Measurements from ENCODE around the gene ALG14. TPM values are rescaled to one million over a fixed set of nuclear protein-coding genes. Genes with fewer than 3 reads are reported as not detected.
"Not testable (repeated sequence)": the region's sequence is repeated elsewhere in the genome, so short reads cannot be mapped to it uniquely, and the experiment has no call there.

ALG14 gene
- total RNA-seq, 1 donor from 2014 or later: 3.7 TPM

- DNase-seq (ENCODE audit: low spot score in 2 of 2): no peak
- FAIRE-seq: no peak
Observed at GRCh38 chr1:95013950-95014574, 58.7 kb downstream of the ALG14 start.

- FAIRE-seq (no peak), DNase-seq (ENCODE audit: low spot score in 2 of 2) (no peak)
Observed at GRCh38 chr1:95012389-95012788, 60.4 kb downstream of the ALG14 start.

GRCh38 chr1:95010158-95010557 is 62.6 kb downstream of the ALG14 start:
- DNase-seq (ENCODE audit: low spot score in 2 of 2) (no peak), FAIRE-seq (no peak)

- no peak for FAIRE-seq
- DNase-seq (ENCODE audit: low spot score in 2 of 2): no peak
Observed at GRCh38 chr1:95007687-95008086, 65.1 kb downstream of the ALG14 start.

- FAIRE-seq (no peak), DNase-seq (ENCODE audit: low spot score in 2 of 2) (no peak)
Observed at GRCh38 chr1:95006681-95007080, 66.1 kb downstream of the ALG14 start.

- DNase-seq (ENCODE audit: low spot score in 2 of 2) (no peak), FAIRE-seq (no peak)
Observed at GRCh38 chr1:95005584-95005983, 67.2 kb downstream of the ALG14 start.

- no peak for DNase-seq (ENCODE audit: low spot score in 2 of 2)
- FAIRE-seq: no peak
Observed at GRCh38 chr1:95004013-95004412, 68.7 kb downstream of the ALG14 start.

- FAIRE-seq: no peak
- DNase-seq (ENCODE audit: low spot score in 2 of 2): no peak
Observed at GRCh38 chr1:95003433-95003738, 69.4 kb downstream of the ALG14 start.

- DNase-seq (ENCODE audit: low spot score in 2 of 2) (no peak), FAIRE-seq (no peak)
Observed at GRCh38 chr1:95002540-95003432, 70.0 kb downstream of the ALG14 start.

GRCh38 chr1:95002164-95002539 is 70.6 kb downstream of the ALG14 start:
- no peak for FAIRE-seq
- DNase-seq (ENCODE audit: low spot score in 2 of 2): no peak

- FAIRE-seq: no peak
- no peak for DNase-seq (ENCODE audit: low spot score in 2 of 2)
Observed at GRCh38 chr1:94999456-95000131, 73.2 kb downstream of the ALG14 start.

- FAIRE-seq: no peak
- DNase-seq (ENCODE audit: low spot score in 2 of 2): no peak
Observed at GRCh38 chr1:94998748-94999147, 74.0 kb downstream of the ALG14 start.

GRCh38 chr1:94998114-94998513 is 74.6 kb downstream of the ALG14 start:
- DNase-seq (ENCODE audit: low spot score in 2 of 2) (no peak), FAIRE-seq (no peak)

- not testable (repeated sequence) for DNase-seq (ENCODE audit: low spot score in 2 of 2); FAIRE-seq
Observed at GRCh38 chr1:94995536-94995935, 77.2 kb downstream of the ALG14 start.

- FAIRE-seq (no peak), DNase-seq (ENCODE audit: low spot score in 2 of 2) (no peak)
Observed at GRCh38 chr1:94994805-94995204, 77.9 kb downstream of the ALG14 start.

- no peak for DNase-seq (ENCODE audit: low spot score in 2 of 2)
- FAIRE-seq: no peak
Observed at GRCh38 chr1:94993931-94994645, 78.7 kb downstream of the ALG14 start.

GRCh38 chr1:94992863-94993563 is 79.7 kb downstream of the ALG14 start:
- FAIRE-seq: no peak

GRCh38 chr1:94992161-94992560 is 80.6 kb downstream of the ALG14 start:
- DNase-seq (ENCODE audit: low spot score in 2 of 2) (no peak), FAIRE-seq (no peak)

More at GRCh38 chr1:94992863-94993563, 79.7 kb downstream of the ALG14 start:
- DNase-seq (ENCODE audit: low spot score in 2 of 2): no peak

- DNase-seq (ENCODE audit: low spot score in 2 of 2) (no peak), FAIRE-seq (no peak)
Observed at GRCh38 chr1:94989911-94990473, 82.8 kb downstream of the ALG14 start.

GRCh38 chr1:94989398-94989797 is 83.4 kb downstream of the ALG14 start:
- DNase-seq (ENCODE audit: low spot score in 2 of 2) (no peak), FAIRE-seq (no peak)
